CD4-positive, alpha-beta T cell treated with Interleukin-6 for 4 hours (primary cell): ENCODE measurements around the gene SOX21.

Source experiments
- DNase-seq: peaks from one replicate; pipeline ENCODE4 v3.0.0-alpha.2; 2020; ENCODE audit warnings: mixed read lengths

Gene SOX21

GRCh38 chr13:94708031-94708859, 4.1 kb downstream of the SOX21 start:
- no peak for DNase-seq

- DNase-seq, result no peak
These were observed 4.8 kb downstream of the SOX21 start for GRCh38 chr13:94707400-94708021.

- DNase-seq, result no peak
These were observed 5.4 kb downstream of the SOX21 start for GRCh38 chr13:94706843-94707399.

GRCh38 chr13:94706101-94706842, 6.1 kb downstream of the SOX21 start:
- no peak for DNase-seq

- no peak for DNase-seq
These were observed 7.0 kb downstream of the SOX21 start for GRCh38 chr13:94705081-94706030.

- no peak for DNase-seq
These were observed 7.8 kb downstream of the SOX21 start for GRCh38 chr13:94704377-94705080.

GRCh38 chr13:94703721-94704314, 8.5 kb downstream of the SOX21 start:
- no peak for DNase-seq

GRCh38 chr13:94703271-94703670, 9.1 kb downstream of the SOX21 start:
- DNase-seq, result no peak

GRCh38 chr13:94702181-94703041, 9.9 kb downstream of the SOX21 start:
- no peak for DNase-seq

- DNase-seq, result no peak
These were observed 10.8 kb downstream of the SOX21 start for GRCh38 chr13:94701313-94702180.

- no peak for DNase-seq
These were observed 11.8 kb downstream of the SOX21 start for GRCh38 chr13:94700536-94700935.

- no peak for DNase-seq
These were observed 12.3 kb downstream of the SOX21 start for GRCh38 chr13:94700051-94700535.

- no peak for DNase-seq
These were observed 16.2 kb downstream of the SOX21 start for GRCh38 chr13:94696171-94696570.

GRCh38 chr13:94692030-94692429, 20.3 kb downstream of the SOX21 start:
- no peak for DNase-seq

- DNase-seq, result no peak
These were observed 28.9 kb downstream of the SOX21 start for GRCh38 chr13:94683409-94683808.

GRCh38 chr13:94682229-94682628, 30.1 kb downstream of the SOX21 start:
- no peak for DNase-seq

- DNase-seq, result no peak
These were observed 32.7 kb downstream of the SOX21 start for GRCh38 chr13:94679614-94680013.

- no peak for DNase-seq
These were observed 33.5 kb downstream of the SOX21 start for GRCh38 chr13:94678845-94679244.

- DNase-seq, result no peak
These were observed 34.5 kb downstream of the SOX21 start for GRCh38 chr13:94677799-94678198.
